GM12891 (cell line): ENCODE data around the gene THRA.

Source experiments
- POLR2A ChIP-seq: IDR thresholded peaks from 2 replicates; pipeline ENCODE4 v1.6.1; 2011; ENCODE audit warnings: low read depth, low read length, control low read depth
- POLR2AphosphoS5 ChIP-seq: IDR thresholded peaks from 2 replicates; pipeline ENCODE4 v1.6.1; 2011; ENCODE audit warnings: low read depth, low read length, control low read depth
- TAF1 ChIP-seq: IDR thresholded peaks from 2 replicates; pipeline ENCODE4 v1.6.1; 2011; ENCODE audit warnings: low read depth, low read length, control low read depth

DNA sequence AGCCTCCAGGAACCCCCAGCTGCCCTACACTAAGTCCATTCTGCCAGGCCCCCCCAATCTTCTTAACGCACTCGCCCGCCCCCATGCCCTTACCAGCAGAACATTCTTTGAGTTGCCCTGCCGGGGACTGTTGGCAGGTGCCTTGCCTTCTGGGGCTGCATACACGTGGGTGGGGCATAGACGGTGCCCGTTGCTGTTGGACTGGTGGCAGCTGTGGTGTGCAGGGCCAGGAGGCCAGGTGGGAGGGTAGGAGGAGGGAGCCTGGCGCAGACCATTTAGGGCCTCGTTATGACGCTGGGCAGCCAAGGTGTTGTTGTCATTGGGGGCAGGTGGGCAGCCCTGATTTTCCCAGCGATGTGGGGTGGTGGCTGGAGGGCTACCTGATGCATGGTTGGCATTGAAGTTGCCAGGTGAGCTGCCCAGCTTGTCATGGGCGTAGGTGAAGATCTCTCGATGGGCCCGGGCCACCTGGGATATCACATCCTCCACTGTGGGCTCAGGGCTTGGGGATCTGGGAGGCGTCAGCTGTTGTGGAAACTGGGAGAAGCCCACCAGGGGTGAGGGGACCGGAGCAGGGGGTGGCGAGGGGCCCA, 32.7 kb downstream of the THRA start:
- TF ChIP-seq POLR2A (no peak), TAF1 (no peak), POLR2AphosphoS5 (no peak)
